Skeletal muscle cell (primary cell): ENCODE results near the gene RPS19BP1.
A peak's percentile ranks its signal among the peaks of the same experiment; 100 is the strongest.
"Not testable (repeated sequence)": the region's sequence is repeated elsewhere in the genome, so short reads cannot be mapped to it uniquely, and the experiment has no call there.

Source experiments
- DNase-seq: peaks from one replicate; pipeline ENCODE4 v3.0.0-alpha.2; 2010; ENCODE audit warnings: low read depth
- H3K4me3 ChIP-seq: 2 replicates; pipeline ENCODE4 v1.5.1; 2011; ENCODE audit warnings: low read depth, mild to moderate bottlenecking, control low read depth, low read length, moderate library complexity

The RPS19BP1 gene

DNA sequence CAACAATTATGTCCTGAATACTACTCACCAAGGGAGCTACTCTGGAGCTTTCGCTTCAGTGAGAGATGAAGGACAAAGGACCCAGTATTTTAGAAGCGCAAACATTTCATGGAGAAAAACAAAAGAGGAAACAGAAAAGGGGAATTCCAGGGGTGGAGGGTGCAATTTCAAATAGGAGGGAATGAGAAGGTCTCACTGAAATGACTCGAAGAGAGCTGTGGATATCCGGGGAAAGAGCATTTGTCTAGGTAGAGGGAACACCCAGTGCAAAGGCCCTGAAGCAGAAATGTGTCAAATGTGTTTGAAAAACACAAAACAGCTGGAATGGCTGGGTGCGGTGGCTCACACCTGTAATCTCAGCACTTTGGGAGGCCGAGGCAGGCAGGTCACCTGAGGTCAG, 2.4 kb downstream of the RPS19BP1 start:
- no peak overlapping the region for H3K4me3 ChIP-seq
- DNase-seq = no peak

DNA sequence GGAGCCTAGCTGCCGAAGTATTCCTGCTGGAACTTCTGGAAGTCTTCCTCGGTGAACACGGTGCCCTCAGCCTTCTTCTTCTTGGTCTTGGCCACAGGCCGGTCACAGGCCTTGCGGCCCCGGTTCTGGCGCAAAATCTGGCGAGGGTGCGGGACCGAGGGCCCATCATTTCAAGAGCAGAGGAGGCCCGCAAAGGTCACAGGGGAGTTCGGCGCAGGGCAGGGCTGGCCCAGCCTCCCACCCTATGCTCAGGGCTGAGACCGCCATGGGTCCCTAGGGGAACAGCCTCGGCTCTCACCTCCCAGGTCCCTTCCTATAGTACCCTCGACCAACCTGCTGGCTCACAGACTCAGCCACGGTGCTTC, 3.1 kb downstream of the RPS19BP1 start:
- H3K4me3 ChIP-seq = no peak overlapping the region

DNA sequence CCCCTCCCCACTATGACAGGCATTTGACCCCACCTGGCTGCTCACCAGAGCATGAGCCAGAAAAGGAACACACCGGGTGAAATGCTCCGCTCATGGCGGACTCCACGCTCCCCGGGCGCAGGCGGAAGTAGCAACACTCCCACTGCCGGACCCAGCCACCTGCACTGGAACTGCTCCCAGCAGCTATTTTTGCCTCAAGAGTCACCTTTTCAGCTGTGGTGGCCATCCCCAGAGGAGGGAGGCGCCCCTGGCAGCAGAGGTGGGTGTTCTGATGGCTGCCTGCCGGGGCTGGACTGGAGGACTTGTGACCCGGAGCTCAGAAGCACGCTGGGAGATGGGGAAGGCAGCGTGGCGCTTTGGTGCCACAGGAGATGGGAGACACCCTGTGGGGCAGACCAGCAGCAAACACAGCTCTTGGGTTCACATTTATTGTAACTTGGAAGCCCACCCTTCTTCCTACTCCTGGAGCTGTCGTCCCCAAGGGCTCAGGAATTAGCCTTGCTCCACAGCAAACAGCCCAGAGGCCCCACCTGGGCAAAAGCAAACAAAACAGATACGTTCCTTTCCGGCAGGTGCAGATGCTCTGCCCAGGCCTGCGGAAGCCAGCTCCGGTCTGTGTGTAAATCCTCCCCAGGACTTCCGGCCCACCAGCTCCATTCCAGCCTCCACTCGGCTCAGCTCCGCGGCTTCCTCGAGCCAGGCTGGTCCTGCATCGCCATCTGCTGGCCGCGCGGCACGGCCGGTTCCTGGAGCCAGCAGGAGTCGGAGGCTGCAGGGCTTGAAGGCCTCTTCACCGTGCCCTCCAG, 3.7 kb downstream of the RPS19BP1 start:
- no peak overlapping the region for H3K4me3 ChIP-seq
- peak; percentile 74 for DNase-seq

More for the DNA sequence above, 3.1 kb downstream of the RPS19BP1 start:
- no peak for DNase-seq

DNA sequence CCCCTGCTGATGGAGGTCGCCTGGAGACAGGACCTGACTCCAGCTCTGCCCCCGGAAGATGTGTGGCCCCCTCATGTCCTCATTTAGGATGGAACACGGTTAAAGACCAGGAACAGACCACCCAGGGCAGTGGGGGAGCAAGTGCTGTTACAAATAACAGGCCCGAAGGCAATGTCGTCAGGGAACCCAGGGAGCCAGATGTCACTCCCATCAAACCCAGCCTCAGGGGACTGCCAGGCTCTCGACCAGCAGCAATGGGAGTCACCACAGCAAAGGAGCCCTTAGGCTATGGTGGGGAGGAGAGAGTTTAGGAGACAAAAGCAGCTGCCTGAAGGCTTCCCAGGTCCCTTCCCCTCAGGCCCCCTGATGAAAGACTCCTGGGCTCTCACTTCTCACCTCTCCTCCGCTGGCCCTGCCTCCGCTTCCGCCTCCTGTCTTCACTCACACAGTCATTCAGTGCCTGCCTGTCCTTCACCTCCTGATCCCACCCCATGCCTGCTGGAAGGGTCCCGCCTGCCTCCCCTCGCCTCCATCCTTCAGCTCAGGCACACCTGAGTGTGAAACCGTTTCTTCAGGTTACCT, 4.4 kb downstream of the RPS19BP1 start:
- DNase-seq = no peak

DNA sequence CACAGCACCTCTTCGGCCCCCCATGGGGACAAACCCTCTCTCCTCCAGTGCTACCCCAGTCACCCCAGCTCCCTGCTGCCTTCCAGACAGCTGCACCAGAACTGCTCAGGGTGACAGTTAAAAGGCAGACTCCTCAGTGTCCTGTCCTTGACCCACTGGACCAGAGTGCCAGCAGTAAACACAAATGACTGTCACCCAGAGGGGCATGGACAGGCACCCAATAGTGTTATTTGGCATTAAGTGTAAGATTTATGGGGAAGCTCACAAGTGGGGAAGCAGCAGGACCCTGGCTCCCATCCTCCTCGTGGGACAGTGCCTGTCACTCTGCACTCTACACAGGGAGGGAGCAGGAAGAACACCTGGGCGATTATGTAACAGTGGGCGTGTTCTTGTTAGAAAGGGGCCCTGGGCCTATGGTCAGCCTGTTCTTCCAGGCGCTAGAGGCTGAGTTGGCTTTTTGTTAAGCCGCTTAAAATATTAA, 5.0 kb downstream of the RPS19BP1 start:
- H3K4me3 ChIP-seq = no peak overlapping the region
- no peak for DNase-seq

More for the DNA sequence above, 4.4 kb downstream of the RPS19BP1 start:
- no peak overlapping the region for H3K4me3 ChIP-seq

DNA sequence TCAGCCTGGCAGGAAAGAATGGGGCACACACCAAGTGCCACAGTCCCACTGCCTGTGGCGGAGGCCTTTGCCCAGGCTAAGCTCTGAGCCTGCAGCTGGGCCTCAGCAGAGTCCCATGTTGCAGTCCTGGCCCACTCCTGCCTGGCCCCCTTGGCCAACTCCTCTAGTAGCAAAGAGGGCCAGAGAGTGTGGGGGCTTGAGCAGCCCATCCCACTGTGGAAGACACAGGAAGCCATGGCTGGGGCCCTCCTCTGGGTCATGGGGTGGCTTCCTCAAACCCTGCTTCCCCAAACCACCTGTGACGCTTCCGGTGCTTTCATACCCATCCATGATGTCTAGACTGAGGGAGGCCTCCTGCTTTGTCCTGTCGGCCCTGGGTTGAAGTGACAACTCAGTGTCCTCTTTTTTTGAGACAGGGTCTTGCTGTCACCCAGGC, 5.8 kb downstream of the RPS19BP1 start:
- no peak for DNase-seq
- no peak overlapping the region for H3K4me3 ChIP-seq

DNA sequence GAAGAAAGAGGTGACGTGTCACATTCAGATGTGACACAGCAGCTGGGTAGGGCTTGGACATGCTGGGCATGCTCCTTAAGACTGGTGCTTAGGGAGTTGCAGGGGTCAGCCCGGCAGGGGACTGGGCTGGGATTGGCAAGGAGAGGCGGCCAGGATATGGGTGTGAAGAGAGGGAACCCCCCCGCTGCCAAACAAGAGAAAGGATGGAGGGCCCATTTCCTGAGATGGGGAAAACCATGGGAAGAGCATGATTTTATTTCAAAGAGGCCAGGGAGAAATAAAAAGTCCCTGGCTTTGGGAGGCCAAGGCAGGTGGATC, 6.9 kb downstream of the RPS19BP1 start:
- no peak overlapping the region for H3K4me3 ChIP-seq
- DNase-seq = no peak

DNA sequence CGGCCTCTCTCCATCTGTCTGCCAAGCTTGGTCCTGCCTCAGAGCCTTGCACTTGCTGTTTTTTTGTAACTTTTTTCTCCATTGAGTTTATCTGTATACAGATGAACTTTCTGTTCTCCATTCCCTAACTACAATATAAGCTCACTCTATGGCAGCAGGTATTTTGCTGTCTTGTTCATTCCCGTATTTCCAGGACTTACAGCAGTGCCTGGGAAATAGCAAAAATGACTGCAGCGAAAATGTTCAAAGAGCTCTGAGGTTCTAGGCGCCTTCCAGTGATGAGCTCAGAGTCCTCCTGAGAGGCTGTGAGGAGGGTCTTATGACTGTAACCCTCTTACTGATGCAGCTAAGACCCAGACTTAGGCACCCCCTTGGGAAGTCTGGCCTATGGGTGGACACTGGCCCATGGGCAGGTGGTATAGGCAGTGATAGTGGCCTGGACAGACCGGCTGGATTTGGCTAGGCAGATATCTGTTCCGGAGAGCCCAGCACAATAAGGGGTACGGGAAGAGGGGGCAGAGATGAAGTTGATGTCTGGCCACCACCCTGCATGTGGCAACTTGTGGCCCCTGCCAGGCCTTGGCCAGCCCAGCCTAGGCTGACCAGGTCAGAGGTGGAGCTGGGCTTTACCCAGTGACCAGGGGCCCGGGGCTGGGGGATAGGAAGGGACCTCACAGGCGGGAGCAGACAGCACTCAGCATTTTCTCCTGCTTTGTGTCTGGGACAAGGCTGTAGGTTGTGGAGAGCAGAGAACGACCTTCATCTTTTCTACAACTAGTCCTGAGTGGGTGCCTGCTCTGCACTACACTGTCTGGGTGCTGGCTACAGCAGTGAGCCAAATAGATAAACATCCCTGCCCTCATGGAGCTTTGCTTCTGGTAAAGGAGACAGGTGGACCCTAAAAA, 7.5 kb downstream of the RPS19BP1 start:
- DNase-seq = no peak
- H3K4me3 ChIP-seq = no peak overlapping the region

DNA sequence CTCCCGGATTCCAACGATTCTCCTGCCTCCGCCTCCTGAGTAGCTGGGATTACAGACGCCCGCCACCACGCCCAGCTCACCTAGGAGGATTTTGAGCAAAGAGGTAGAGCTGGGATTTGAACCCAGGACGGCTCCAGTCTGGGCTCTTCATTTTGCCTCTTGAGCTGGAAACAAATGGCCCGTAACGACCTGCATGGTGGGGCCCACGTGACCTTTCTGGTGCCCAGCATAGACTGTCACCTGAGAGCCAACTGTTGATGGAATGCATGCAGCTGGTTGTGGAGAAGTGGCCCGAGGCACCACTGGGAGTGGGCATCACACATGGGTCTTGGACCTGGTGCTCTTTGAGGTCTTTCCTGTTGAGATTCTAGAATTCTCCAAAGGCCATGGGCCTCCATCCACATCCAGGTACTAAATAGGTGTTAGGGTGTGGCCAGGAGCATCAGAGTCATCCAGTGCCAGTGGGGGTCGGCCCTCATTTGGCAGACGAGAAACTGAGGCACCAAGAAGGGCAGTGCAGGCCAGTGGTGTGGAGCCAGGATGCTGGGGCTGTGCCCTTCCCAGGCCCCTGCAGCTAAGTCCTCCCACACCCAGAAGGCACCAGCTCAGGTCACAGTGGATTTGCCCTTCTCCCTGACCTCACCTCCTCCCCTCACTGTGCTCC, 8.3 kb downstream of the RPS19BP1 start:
- H3K4me3 ChIP-seq = no peak overlapping the region
- no peak for DNase-seq

DNA sequence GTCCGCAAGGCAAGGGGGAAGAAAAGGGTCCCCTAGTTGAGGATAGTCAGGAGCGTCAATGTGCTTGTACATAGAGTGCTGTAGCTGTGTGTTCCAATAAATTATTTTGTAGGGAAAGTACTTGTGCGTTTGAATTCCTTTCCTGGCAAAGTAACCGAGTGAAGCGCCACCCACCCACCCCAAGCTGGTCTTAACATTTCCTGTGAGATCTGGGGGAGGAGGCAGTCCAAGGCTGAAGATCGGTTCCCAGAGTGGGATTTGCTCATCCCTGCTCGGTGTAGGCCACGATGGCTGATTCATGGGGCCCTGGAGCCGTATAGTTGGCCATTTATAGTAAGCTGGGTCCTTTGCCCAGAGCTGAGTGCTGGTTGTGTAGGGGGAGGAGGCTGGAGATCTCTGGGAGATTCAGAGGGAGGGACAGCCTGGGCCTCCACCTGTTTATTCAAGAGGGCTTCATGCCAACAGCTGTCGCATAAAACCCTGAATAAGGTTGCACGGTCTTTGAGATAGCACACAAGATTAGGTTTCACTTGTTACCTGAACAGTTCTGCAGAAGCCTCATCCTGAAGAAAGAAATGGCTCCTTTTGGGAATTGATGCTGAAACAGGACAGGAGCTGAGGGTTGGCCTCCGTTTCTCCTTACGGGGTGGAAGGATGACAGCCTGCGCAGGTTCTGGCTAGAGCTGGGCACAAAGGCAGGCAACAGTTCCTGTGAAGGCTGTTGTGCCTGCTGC, 9.8 kb downstream of the RPS19BP1 start:
- DNase-seq = no peak
- H3K4me3 ChIP-seq = peak overlapping the region; percentile 76

DNA sequence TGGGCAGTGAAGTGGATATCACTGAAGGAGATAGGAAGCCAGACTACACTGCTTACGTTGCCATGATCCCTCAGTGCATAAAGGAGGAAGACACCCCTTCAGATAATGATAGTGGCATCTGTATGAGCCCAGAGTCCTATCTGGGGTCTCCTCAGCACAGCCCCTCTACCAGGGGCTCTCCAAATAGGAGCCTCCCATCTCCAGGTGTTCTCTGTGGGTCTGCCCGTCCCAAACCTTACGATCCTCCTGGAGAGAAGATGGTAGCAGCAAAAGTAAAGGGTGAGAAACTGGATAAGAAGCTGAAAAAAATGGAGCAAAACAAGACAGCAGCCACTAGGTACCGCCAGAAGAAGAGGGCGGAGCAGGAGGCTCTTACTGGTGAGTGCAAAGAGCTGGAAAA, 10.5 kb downstream of the RPS19BP1 start:
- peak overlapping the region; percentile 76 for H3K4me3 ChIP-seq
- DNase-seq = not testable (repeated sequence)

DNA sequence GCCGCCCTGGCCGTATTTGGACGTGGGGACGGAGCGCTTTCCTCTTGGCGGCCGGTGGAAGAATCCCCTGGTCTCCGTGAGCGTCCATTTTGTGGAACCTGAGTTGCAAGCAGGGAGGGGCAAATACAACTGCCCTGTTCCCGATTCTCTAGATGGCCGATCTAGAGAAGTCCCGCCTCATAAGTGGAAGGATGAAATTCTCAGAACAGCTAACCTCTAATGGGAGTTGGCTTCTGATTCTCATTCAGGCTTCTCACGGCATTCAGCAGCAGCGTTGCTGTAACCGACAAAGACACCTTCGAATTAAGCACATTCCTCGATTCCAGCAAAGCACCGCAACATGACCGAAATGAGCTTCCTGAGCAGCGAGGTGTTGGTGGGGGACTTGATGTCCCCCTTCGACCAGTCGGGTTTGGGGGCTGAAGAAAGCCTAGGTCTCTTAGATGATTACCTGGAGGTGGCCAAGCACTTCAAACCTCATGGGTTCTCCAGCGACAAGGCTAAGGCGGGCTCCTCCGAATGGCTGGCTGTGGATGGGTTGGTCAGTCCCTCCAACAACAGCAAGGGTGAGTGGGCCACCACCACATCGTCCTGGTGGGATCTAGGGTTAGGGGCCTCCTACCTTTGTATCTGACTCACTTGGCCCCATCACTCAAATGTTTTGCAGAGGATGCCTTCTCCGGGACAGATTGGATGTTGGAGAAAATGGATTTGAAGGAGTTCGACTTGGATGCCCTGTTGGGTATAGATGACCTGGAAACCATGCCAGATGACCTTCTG, 11.3 kb downstream of the RPS19BP1 start:
- H3K4me3 ChIP-seq = peak overlapping the region; percentile 76
- not testable (repeated sequence) for DNase-seq

DNA sequence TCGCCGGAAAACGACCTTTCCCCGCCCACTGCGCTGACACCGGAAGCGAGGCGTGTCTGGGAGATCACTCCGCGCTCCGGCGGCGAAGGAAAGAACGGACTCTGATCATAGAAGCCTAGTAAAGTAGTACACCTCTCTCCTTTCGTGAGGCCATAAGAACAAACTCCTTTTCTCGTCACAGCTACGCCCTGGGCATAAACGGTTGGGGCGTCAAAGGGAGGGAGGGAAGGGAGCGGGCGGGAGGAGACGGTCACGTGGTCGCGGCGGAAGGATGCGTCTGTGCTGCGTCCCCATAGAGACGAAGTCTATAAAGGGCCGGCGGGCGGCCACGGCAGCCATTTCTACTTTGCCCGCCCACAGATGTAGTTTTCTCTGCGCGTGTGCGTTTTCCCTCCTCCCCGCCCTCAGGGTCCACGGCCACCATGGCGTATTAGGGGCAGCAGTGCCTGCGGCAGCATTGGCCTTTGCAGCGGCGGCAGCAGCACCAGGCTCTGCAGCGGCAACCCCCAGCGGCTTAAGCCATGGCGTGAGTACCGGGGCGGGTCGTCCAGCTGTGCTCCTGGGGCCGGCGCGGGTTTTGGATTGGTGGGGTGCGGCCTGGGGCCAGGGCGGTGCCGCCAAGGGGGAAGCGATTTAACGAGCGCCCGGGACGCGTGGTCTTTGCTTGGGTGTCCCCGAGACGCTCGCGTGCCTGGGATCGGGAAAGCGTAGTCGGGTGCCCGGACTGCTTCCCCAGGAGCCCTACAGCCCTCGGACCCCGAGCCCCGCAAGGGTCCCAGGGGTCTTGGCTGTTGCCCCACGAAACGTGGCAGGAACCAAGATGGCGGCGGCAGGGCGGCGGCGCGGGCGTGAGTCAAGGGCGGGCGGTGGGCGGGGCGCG, 12.1 kb downstream of the RPS19BP1 start, which contains the start of gene ATF4:
Gene ATF4 (plus strand): TSS at position 337 of the 880 bp plus-strand sequence. CDS start 884 bp downstream, outside the sequence.
- no peak for DNase-seq
- peak within 1 kb of the TSS; percentile 76 for H3K4me3 ChIP-seq

DNA sequence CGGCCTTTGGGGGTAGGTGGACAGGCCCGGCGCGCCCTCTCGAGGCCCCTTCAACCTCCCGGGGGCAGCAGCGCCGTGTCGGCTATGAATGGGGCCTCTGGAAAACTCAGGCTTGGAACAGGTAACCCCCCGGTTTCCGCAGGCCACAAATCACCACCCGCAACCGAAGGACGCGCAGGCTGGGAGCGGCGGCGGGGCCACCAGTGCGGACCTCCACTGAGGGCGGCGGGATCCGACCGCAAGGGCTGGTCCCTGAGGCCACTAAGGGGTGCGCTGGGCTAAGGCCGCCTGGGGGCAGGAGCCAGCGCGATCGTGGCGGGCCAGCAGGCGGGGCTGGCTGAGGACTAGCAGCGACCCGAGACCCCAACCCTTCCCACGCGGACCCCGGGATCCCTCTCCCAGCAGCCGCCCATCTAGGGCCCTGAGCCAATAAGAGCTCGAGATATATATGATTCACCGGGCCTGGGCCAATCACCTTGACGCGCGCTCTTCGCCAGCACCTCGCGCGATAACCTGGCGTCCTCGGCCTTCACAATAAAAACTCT, 12.8 kb downstream of the RPS19BP1 start:
- peak overlapping the region; percentile 76 for H3K4me3 ChIP-seq
- DNase-seq = peak; percentile 99

DNA sequence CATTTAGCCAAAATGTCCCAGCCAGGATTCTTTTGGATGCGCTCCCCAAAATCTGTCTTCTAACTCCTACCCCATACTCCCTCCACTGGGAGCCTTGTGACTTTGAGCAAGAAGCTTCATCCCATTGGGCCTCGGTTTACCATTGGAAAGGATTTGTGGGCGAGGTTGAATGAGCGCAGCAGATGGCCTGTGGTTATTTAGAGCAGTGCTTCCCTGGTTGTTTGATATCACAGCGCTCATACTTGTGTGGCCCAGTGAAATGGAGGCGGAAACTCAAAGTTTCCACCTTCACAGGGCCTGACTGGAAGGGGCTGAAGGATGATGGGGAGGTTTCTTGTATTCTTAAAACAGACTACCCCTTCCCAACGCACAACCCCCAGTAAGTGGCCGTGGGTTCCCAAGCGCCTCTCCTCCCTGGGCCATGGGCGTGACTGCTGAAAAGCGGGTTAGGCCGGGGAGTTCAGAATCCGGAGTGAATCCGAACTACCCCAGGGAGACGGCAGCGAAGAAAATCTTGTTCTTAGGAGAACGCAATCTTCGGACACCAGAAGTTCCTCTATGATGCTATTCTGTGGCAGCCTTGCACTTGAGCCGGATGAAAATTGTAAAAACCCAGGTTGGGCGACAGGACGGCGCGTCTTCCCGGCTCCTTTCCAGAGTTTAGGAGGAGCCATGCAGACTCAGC, 13.4 kb downstream of the RPS19BP1 start:
- peak overlapping the region; percentile 76 for H3K4me3 ChIP-seq
- DNase-seq = no peak

DNA sequence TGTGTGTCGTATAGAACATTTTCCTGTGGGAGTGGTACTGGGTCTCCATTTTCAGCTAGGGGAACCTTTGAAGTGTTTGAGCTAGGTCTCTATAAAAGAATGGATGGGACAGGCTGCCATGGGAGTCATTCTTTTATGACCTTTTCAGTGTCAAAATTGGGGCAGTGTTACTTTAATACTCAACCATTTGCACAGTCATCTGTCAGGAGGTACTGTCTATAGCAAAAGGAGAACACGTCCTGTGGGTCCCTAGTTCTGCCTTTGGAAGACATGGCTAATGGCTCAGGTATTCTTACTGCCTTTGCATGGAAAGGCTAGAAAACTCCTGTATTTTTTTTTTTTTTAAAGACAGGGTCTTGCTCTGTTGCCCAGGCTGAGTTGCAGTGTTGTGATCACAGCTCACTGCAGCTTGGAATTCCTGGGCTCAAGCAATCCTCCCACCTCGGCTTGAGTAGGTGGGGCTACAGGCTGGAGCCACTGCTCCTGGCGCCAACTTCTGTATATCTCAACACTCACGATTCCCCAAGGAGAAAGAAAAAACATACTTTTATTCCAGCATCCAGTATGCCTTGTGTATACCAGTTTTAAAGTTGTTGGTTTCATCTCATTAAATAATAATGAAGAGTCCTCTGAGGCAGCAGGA, 14.3 kb downstream of the RPS19BP1 start:
- DNase-seq = no peak
- H3K4me3 ChIP-seq = no peak overlapping the region
